Measurements from ENCODE around the gene NUPR1.

Gene NUPR1

DNA sequence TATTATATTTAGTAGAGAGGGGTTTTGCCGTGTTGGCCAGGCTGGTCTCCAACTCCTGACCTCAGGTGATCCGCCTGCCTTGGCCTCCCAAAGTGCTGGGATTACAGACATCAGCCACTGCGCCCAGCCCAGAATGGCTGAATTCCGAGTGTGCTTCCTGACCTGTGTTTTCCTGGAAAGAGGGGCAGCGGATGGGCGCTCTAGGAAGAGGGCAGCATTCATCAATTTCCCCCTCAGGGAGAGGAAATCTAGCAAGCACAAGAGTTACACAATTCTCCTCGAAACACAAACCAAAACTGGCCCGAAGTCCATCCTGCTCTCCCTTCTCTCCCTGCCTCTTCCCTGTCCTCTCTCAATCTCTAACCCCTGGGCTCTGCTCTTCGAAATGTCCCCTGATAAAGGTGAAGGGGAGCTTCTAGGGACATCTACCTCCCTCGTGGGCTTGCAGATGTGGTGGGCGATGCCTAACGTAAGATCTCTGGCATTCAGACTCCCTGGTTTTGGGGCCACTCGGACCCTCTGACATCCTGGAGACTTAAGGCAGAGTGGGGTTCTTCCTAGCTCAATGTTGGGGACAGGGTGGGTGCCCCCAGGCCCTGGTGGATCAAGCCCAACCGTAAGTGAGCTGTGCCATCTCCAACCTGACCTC is 33.2 kb downstream of the NUPR1 start:
- Histone ChIP-seq H3K9ac (ENCODE audit: low read depth, low read length, poor library complexity, severe bottlenecking) (no peak overlapping the region), H3K9me3 (ENCODE audit: insufficient read depth, low read depth, low read length) (no peaks in the 10 kb centered on the region), H2AFZ (ENCODE audit: low read length) (no peak overlapping the region), H3K79me2 (ENCODE audit: insufficient read depth, low read length) (no peaks in the 10 kb centered on the region), H3K4me2 (ENCODE audit: low read depth, low read length, poor library complexity, severe bottlenecking) (no peak overlapping the region), H3K36me3 (ENCODE audit: insufficient read depth, low read length) (no peaks in the 10 kb centered on the region), H4K20me1 (ENCODE audit: insufficient read depth, low read length, poor library complexity, severe bottlenecking) (no peaks in the 10 kb centered on the region), H3F3A (ENCODE audit: low read depth) (no peaks in the 10 kb centered on the region), H3K27me3 (ENCODE audit: insufficient read depth, low read length, poor library complexity, severe bottlenecking) (no peaks in the 10 kb centered on the region), H3K9me2 (replicated peaks; ENCODE audit: low read depth, low read length) (no peaks in the 10 kb centered on the region), H3K4me1 (ENCODE audit: insufficient read depth, low read length, poor library complexity, severe bottlenecking) (no peaks in the 10 kb centered on the region), H3K4me3 (ENCODE audit: low read length, poor library complexity, severe bottlenecking) (no peak overlapping the region)
- TF ChIP-seq, protein P1, sequence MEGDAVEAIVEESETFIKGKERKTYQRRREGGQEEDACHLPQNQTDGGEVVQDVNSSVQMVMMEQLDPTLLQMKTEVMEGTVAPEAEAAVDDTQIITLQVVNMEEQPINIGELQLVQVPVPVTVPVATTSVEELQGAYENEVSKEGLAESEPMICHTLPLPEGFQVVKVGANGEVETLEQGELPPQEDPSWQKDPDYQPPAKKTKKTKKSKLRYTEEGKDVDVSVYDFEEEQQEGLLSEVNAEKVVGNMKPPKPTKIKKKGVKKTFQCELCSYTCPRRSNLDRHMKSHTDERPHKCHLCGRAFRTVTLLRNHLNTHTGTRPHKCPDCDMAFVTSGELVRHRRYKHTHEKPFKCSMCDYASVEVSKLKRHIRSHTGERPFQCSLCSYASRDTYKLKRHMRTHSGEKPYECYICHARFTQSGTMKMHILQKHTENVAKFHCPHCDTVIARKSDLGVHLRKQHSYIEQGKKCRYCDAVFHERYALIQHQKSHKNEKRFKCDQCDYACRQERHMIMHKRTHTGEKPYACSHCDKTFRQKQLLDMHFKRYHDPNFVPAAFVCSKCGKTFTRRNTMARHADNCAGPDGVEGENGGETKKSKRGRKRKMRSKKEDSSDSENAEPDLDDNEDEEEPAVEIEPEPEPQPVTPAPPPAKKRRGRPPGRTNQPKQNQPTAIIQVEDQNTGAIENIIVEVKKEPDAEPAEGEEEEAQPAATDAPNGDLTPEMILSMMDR (conservative IDR thresholded peaks at IDR 0.05; ENCODE audit: low read length), result no peak
- no peak for TF ChIP-seq EZH2phosphoT487 (IDR thresholded peaks at IDR 0.05; ENCODE audit: borderline replicate concordance)

DNA sequence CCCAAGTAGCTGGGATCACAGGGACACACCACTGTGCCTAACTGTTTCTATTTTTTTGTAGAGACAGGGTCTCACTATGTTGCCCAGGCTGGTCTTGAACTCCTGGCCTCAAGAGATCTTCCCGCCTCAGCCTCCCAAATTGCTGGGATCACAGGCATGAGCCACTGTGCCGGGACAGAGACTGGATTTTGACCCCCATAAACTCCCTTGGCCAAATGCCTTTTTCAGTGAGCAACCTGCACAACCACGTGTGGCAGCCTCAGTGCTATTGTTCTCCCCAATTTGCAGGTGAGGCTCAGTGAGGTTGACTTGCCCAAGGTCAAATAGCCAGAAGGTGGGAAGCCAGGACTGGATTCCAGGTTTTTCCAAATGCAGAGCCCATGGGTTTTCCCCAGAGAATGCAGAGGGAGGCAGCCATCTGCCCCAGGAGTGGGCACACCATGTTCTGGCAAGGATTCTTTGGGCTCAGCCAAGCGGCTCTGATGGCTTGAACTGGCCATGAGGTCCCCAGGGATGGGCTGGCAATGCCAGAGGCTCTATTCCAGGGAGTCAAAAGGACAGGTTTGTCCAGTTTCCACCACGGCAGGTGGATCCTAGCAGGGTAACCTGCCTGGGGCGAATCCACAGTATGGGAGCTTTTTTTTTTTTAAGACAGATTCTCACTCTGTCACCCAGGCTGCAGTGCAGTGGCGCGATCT is 33.9 kb downstream of the NUPR1 start:
- no peak overlapping the region for H3K9ac ChIP-seq (ENCODE audit: low read depth, low read length, poor library complexity, severe bottlenecking)
- H3F3A ChIP-seq (ENCODE audit: low read depth), result no peaks in the 10 kb centered on the region
- H4K20me1 ChIP-seq (ENCODE audit: insufficient read depth, low read length, poor library complexity, severe bottlenecking), result no peaks in the 10 kb centered on the region
- H3K79me2 ChIP-seq (ENCODE audit: insufficient read depth, low read length), result no peaks in the 10 kb centered on the region
- H3K4me3 ChIP-seq (ENCODE audit: low read length, poor library complexity, severe bottlenecking), result no peak overlapping the region
- no peaks in the 10 kb centered on the region for H3K36me3 ChIP-seq (ENCODE audit: insufficient read depth, low read length)
- no peaks in the 10 kb centered on the region for H3K9me2 ChIP-seq (replicated peaks; ENCODE audit: low read depth, low read length)
- TF ChIP-seq, protein P1 (conservative IDR thresholded peaks at IDR 0.05; ENCODE audit: low read length), result no peak
- TF ChIP-seq EZH2phosphoT487 (IDR thresholded peaks at IDR 0.05; ENCODE audit: borderline replicate concordance), result no peak
- H3K4me1 ChIP-seq (ENCODE audit: insufficient read depth, low read length, poor library complexity, severe bottlenecking), result no peaks in the 10 kb centered on the region
- H3K27me3 ChIP-seq (ENCODE audit: insufficient read depth, low read length, poor library complexity, severe bottlenecking), result no peaks in the 10 kb centered on the region
- H2AFZ ChIP-seq (ENCODE audit: low read length), result no peak overlapping the region
- H3K4me2 ChIP-seq (ENCODE audit: low read depth, low read length, poor library complexity, severe bottlenecking), result no peak overlapping the region
- no peaks in the 10 kb centered on the region for H3K9me3 ChIP-seq (ENCODE audit: insufficient read depth, low read depth, low read length)

DNA sequence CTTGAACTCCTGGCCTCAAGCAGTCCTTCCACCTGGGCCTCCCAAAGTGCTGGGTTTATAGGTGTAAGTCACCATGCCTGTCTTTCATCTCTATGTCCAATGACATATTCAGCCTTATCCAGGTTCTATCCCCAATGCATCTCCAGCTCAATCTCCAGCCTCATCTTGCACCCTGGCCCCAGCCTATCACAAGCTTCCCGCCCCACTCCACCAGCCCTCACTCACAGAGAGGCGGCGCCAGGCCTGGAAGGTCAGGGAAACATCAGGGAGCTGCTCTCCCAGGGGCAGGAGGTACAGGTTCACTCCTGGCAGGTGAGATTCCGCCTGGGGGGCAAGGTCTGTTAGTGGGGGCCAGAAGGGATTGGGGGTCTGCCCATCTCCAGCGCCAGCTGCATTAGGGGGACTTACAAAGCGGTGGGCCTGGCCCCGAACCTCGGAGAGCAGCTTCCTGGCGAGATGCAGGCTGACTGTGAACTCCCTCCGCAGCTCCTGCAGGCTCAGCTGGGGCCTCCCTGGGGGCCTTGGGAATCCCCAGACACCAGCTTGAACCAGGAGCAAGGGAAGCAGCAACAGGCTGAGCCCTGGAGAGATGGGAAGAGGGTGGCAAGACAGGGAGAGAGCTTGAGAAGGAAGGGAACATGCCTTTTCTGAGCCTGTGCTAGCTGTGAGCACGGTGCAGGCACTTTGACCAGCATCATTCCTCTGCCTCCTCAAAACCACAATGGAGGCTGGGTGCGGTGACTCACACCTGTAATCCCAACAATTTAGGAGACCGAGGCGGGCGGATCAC is 35.1 kb downstream of the NUPR1 start:
- Histone ChIP-seq H4K20me1 (ENCODE audit: insufficient read depth, low read length, poor library complexity, severe bottlenecking) (no peaks in the 10 kb centered on the region), H3K9ac (ENCODE audit: low read depth, low read length, poor library complexity, severe bottlenecking) (no peak overlapping the region), H3K9me2 (replicated peaks; ENCODE audit: low read depth, low read length) (no peaks in the 10 kb centered on the region), H3K4me3 (ENCODE audit: low read length, poor library complexity, severe bottlenecking) (no peak overlapping the region), H3K9me3 (ENCODE audit: insufficient read depth, low read depth, low read length) (no peaks in the 10 kb centered on the region), H3K4me1 (ENCODE audit: insufficient read depth, low read length, poor library complexity, severe bottlenecking) (no peaks in the 10 kb centered on the region), H3K36me3 (ENCODE audit: insufficient read depth, low read length) (no peaks in the 10 kb centered on the region), H3K27me3 (ENCODE audit: insufficient read depth, low read length, poor library complexity, severe bottlenecking) (no peaks in the 10 kb centered on the region), H3K4me2 (ENCODE audit: low read depth, low read length, poor library complexity, severe bottlenecking) (no peak overlapping the region), H3K79me2 (ENCODE audit: insufficient read depth, low read length) (no peaks in the 10 kb centered on the region), H2AFZ (ENCODE audit: low read length) (no peak overlapping the region), H3F3A (ENCODE audit: low read depth) (no peaks in the 10 kb centered on the region)
- no peak for TF ChIP-seq EZH2phosphoT487 (IDR thresholded peaks at IDR 0.05; ENCODE audit: borderline replicate concordance)
- TF ChIP-seq, protein P1 (conservative IDR thresholded peaks at IDR 0.05; ENCODE audit: low read length), result no peak

Measured in Loucy (cell line).